H1 (cell line): ENCODE measurements around the gene TAS2R39. TPM values are rescaled to one million over a fixed set of nuclear protein-coding genes. Genes with fewer than 3 reads are reported as not detected.

Experiments used
- CTCF ChIA-PET: fragments of 300-600 bp; sonication (Branson Sonifier 250); formaldehyde crosslinking; loops from one replicate; lab custom pipeline; 2021; ENCODE audit not compliant: partially characterized antibody; lab: Charles Lee
- POLR2A ChIA-PET: fragments of 300-600 bp; sonication (Branson Sonifier 250); formaldehyde crosslinking; loops from one replicate; lab custom pipeline; 2021; ENCODE audit warnings: inconsistent platforms; ENCODE audit not compliant: partially characterized antibody; lab: Charles Lee
- DNase-seq, 2 experiments: peaks; one replicate each; pipeline versions ENCODE4 v3.0.0 to v3.0.0-alpha.2; 2010 to 2022; ENCODE audit warnings: low spot score in 2 of 2, low read depth in 1 of 2, mixed read lengths in 1 of 2
- FAIRE-seq: peaks from 2 replicates; lab custom pipeline; 2011; peaks lifted over from hg19 to GRCh38; lab: Jason Lieb, UNC
- H2AFZ ChIP-seq: 2 replicates; pipeline ENCODE4 v1.8.1; 2012; ENCODE audit warnings: low read length, inconsistent platforms
- H2AK5ac ChIP-seq: 2 replicates; pipeline ENCODE4 v1.6.1; 2013; ENCODE audit warnings: low read depth, low read length
- H2BK120ac ChIP-seq: replicated peaks from 2 replicates; pipeline ENCODE3; 2013; ENCODE audit warnings: low read depth, low read length, inconsistent platforms
- H2BK12ac ChIP-seq: 2 replicates; pipeline ENCODE4 v1.6.1; 2013; ENCODE audit warnings: low read depth, low read length
- H2BK15ac ChIP-seq: 2 replicates; pipeline ENCODE4 v1.6.1; 2013; ENCODE audit warnings: low read length
- H2BK20ac ChIP-seq: 2 replicates; pipeline ENCODE4 v1.6.1; 2013; ENCODE audit warnings: low read length
- H2BK5ac ChIP-seq: 2 replicates; pipeline ENCODE4 v1.6.1; 2013; ENCODE audit warnings: low read depth, low read length
- H3K14ac ChIP-seq: 2 replicates; pipeline ENCODE4 v1.6.1; 2013; ENCODE audit warnings: inconsistent platforms; ENCODE audit not compliant: insufficient read length
- H3K18ac ChIP-seq: 2 replicates; pipeline ENCODE4 v1.6.1; 2013; ENCODE audit warnings: low read length; ENCODE audit errors: extremely low read depth
- H3K23ac ChIP-seq: 2 replicates; pipeline ENCODE4 v1.6.1; 2013; ENCODE audit warnings: inconsistent platforms; ENCODE audit not compliant: insufficient read length
- H3K23me2 ChIP-seq: 2 replicates; pipeline ENCODE4 v1.6.1; 2013; ENCODE audit warnings: low read depth, low read length
- H3K27ac ChIP-seq: 2 replicates; pipeline ENCODE4 v1.6.1; 2011; ENCODE audit warnings: low read depth, low read length, inconsistent platforms
- H3K27me3 ChIP-seq, 4 experiments: replicated peaks in 1 of 4; 1 replicate in 1 of 4; 2 replicates in 3 of 4; pipeline versions ENCODE4 v1.6.1 to v1.8.1; 2011 to 2013; ENCODE audit warnings: low read length in 3 of 4, mild to moderate bottlenecking in 3 of 4, inconsistent platforms in 2 of 4, mixed read lengths in 2 of 4, moderate library complexity in 1 of 4; ENCODE audit not compliant: control insufficient read depth in 3 of 4, insufficient read depth in 3 of 4; ENCODE audit errors: extremely low read depth in 1 of 4
- H3K36me3 ChIP-seq, 4 experiments: 2 replicates each; pipeline versions ENCODE4 v1.6.1 to v1.8.1; 2011 to 2013; ENCODE audit warnings: mild to moderate bottlenecking in 4 of 4, low read length in 3 of 4, moderate library complexity in 2 of 4, control low read depth in 1 of 4, inconsistent platforms in 1 of 4; ENCODE audit not compliant: insufficient read depth in 4 of 4, control insufficient read depth in 2 of 4
- H3K4ac ChIP-seq: replicated peaks from 2 replicates; pipeline ENCODE3; 2013; ENCODE audit warnings: low read length, low read depth, mixed read lengths, inconsistent platforms; ENCODE audit not compliant: insufficient read length
- H3K4me1 ChIP-seq, 4 experiments: replicated peaks in 1 of 4; 1 replicate in 1 of 4; 2 replicates in 3 of 4; pipeline versions ENCODE4 v1.6.1 to v1.8.1; 2011 to 2013; ENCODE audit warnings: low read length in 3 of 4, inconsistent platforms in 2 of 4, mixed read lengths in 1 of 4; ENCODE audit not compliant: insufficient read depth in 4 of 4, control insufficient read depth in 3 of 4
- H3K4me2 ChIP-seq, 2 experiments: 2 replicates each; pipeline versions ENCODE4 v1.6.1 to v1.8.1; 2011 to 2013; ENCODE audit warnings: low read depth in 2 of 2, low read length in 2 of 2, control low read depth in 1 of 2, inconsistent platforms in 1 of 2, mild to moderate bottlenecking in 1 of 2; ENCODE audit not compliant: insufficient read depth in 1 of 2
- H3K4me3 ChIP-seq, 4 experiments: fragments of 200-600, 300-600 bp in 1 of 4; sonication (generic), shearing (Covaris generic), sonication (Bioruptor Twin) in 1 of 4; 2 replicates each; pipeline versions ENCODE4 v1.5.1 to v1.8.1; 2011 to 2016; ENCODE audit warnings: low read length in 4 of 4, low read depth in 3 of 4, control low read depth in 2 of 4, inconsistent platforms in 2 of 4, mild to moderate bottlenecking in 2 of 4, mixed read lengths in 1 of 4, moderate library complexity in 1 of 4; ENCODE audit not compliant: insufficient read depth in 2 of 4; ENCODE audit errors: extremely low read depth in 1 of 4
- H3K56ac ChIP-seq: replicated peaks from 2 replicates; pipeline ENCODE3; 2013; ENCODE audit warnings: low read depth, mild to moderate bottlenecking, mixed read lengths, low read length, inconsistent platforms; ENCODE audit not compliant: insufficient read length
- H3K79me1 ChIP-seq: 2 replicates; pipeline ENCODE4 v1.6.1; 2013; ENCODE audit warnings: low read depth, low read length, control low read depth
- H3K79me2 ChIP-seq, 2 experiments: 2 replicates each; pipeline versions ENCODE4 v1.6.1 to v1.8.1; 2012 to 2013; ENCODE audit warnings: low read length in 2 of 2, mild to moderate bottlenecking in 2 of 2, inconsistent platforms in 1 of 2; ENCODE audit not compliant: insufficient read depth in 2 of 2, control insufficient read depth in 1 of 2
- H3K9ac ChIP-seq, 4 experiments: replicated peaks in 1 of 4; 1 replicate in 1 of 4; 2 replicates in 3 of 4; pipeline versions ENCODE4 v1.6.1 to v1.8.1; 2011 to 2013; ENCODE audit warnings: low read depth in 3 of 4, low read length in 3 of 4, control low read depth in 2 of 4, mild to moderate bottlenecking in 2 of 4, moderate library complexity in 2 of 4, inconsistent platforms in 1 of 4; ENCODE audit errors: extremely low read depth in 1 of 4
- H3K9me3 ChIP-seq, 2 experiments: 2 replicates each; pipeline versions ENCODE4 v1.6.1 to v1.8.1; 2012 to 2013; ENCODE audit warnings: mild to moderate bottlenecking in 2 of 2, moderate library complexity in 2 of 2, control low read depth in 1 of 2, inconsistent platforms in 1 of 2, low read depth in 1 of 2, low read length in 1 of 2, mixed read lengths in 1 of 2; ENCODE audit not compliant: insufficient read depth in 2 of 2
- H4K20me1 ChIP-seq, 2 experiments: replicated peaks in 1 of 2; 2 replicates each; pipeline versions ENCODE3 to v1.8.1; 2011 to 2013; ENCODE audit warnings: inconsistent platforms in 2 of 2, low read length in 2 of 2, mild to moderate bottlenecking in 1 of 2; ENCODE audit not compliant: insufficient read depth in 2 of 2, control insufficient read depth in 1 of 2
- H4K5ac ChIP-seq: 2 replicates; pipeline ENCODE4 v1.6.1; 2013; ENCODE audit warnings: low read length, low read depth, mixed read lengths, inconsistent platforms; ENCODE audit not compliant: insufficient read length
- H4K8ac ChIP-seq: 2 replicates; pipeline ENCODE4 v1.8.0; 2013; ENCODE audit warnings: mild to moderate bottlenecking, moderate library complexity, low read length, inconsistent platforms; ENCODE audit not compliant: insufficient read depth; ENCODE audit errors: extremely low read depth
- H4K91ac ChIP-seq: replicated peaks from 2 replicates; pipeline ENCODE3; 2013; ENCODE audit warnings: low read length, mixed read lengths, inconsistent platforms; ENCODE audit not compliant: insufficient read length
- CBX8 ChIP-seq: fragments of 300-800, 300-1000 bp; sonication (generic); IDR thresholded peaks from 2 replicates; pipeline ENCODE4 v1.7.1; 2016; ENCODE audit warnings: low read depth, low read length, borderline replicate concordance
- NRF1 ChIP-seq: IDR thresholded peaks from 2 replicates; pipeline ENCODE4 v1.6.1; 2011; ENCODE audit warnings: mild to moderate bottlenecking, low read depth, low read length, improper control_type of control experiment
- SRF ChIP-seq: IDR thresholded peaks from 2 replicates; pipeline ENCODE4 v1.6.1; 2011; ENCODE audit warnings: mild to moderate bottlenecking, low read depth, low read length, moderate library complexity
- TAF7 ChIP-seq: optimal IDR thresholded peaks from 2 replicates; pipeline ENCODE3; 2011; ENCODE audit warnings: low read depth, mild to moderate bottlenecking, inconsistent platforms, low read length, moderate library complexity, borderline replicate concordance
- WGBS, 2 experiments: shearing (Covaris generic) in 1 of 2; methylation state at CpG; one replicate each; pipeline versions ENCODE4 v1.1.6 to v1.1.7; 2013 to 2015; ENCODE audit warnings: low lambda C conversion rate in 2 of 2, mixed read lengths in 2 of 2, inconsistent platforms in 1 of 2, low coverage in 1 of 2, missing lambda C conversion rate in 1 of 2; ENCODE audit not compliant: insufficient replicate concordance in 2 of 2, insufficient coverage in 1 of 2, insufficient read length in 1 of 2; ENCODE audit errors: extremely low coverage in 1 of 2, missing lambda C conversion rate in 1 of 2; 5-methylcytosine and 5-hydroxymethylcytosine counted together
- polyA plus RNA-seq, 7 experiments: library from polyadenylated mRNA; depleted of rRNA in 3 of 7; stranded (reverse) in 5 of 7; unstranded in 2 of 7; fragments of >200 nt in 5 of 7; fragments of 200-250 nt in 2 of 7; gene quantifications; 1 replicate in 5 of 7; 2 replicates in 1 of 7; 4 replicates in 1 of 7; pipeline versions ENCODE4 v1.2.1 to v1.2.3, GENCODE V29; 2011 to 2013; ENCODE audit warnings: missing spikeins in 2 of 7, mixed read lengths in 2 of 7
- total RNA-seq: library from RNA; stranded (reverse); fragmentation: NEBNext Ultra II Directional; extraction: Animal tissue kit (Norgen Biotek cat#: 25700); gene quantifications from 2 replicates; pipeline ENCODE4 v1.2.1, GENCODE V29; 2021
- TF ChIP-seq, protein P1 (sequence below): IDR thresholded peaks from 2 replicates; pipeline ENCODE4 v1.6.1; 2011; ENCODE audit warnings: low read length, improper control_type of control experiment

TAS2R39 gene
- total and polyA plus RNA-seq, 2 of the 8 experiments (the other 6 are each of a cell fraction or from before 2014, with no cell fraction given): not detected

DNA sequence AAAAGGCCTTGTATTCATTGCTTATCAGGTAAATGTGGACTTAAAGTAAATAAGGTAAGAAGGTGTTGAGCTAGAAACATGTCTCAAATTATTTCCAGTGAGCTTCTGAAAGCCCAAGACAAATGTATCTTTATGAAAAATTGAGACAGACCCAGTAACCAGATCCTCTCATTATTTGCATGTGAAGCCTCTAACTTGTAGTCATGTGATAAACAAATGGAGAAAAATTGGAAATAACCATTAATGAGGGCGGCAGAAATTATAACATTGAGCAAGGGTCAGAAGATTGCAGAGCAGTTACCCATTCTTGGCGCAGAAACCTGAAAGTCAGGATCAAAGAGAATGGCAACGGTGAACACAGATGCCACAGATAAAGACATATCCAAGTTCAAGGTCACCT lies 38.5 kb downstream of the TAS2R39 start, which contains the start of gene TAS2R40:
TSS of gene TAS2R40 (plus strand) at position 301 of the 400 bp plus-strand sequence. CDS start at position 343, 42 bp downstream.
- Histone ChIP-seq H4K91ac (no peak within 1 kb of the TSS), H3K79me1 (no peaks in the 10 kb centered on the region), H4K5ac (no peak within 1 kb of the TSS), H3K23ac (no peak within 1 kb of the TSS), H4K8ac (no peak within 1 kb of the TSS), H3K4me2 (no peak within 1 kb of the TSS), H3K27me3 (no peaks in the 10 kb centered on the region), H2BK20ac (no peak within 1 kb of the TSS), H2AFZ (no peak within 1 kb of the TSS), H3K4me1 (no peaks in the 10 kb centered on the region), H3K14ac (no peak within 1 kb of the TSS), H3K79me2 (no peaks in the 10 kb centered on the region), H4K20me1 (no peaks in the 10 kb centered on the region), H3K18ac (no peak within 1 kb of the TSS), H2BK120ac (no peak within 1 kb of the TSS), H2BK15ac (no peak within 1 kb of the TSS), H3K9me3 (no peaks in the 10 kb centered on the region), H2AK5ac (no peak within 1 kb of the TSS), H3K4ac (no peak within 1 kb of the TSS), H2BK5ac (no peak within 1 kb of the TSS), H3K23me2 (peaks cover 1% of the 10 kb centered on the region; the same call in 1 of the 2 replicates), H3K9ac (no peak within 1 kb of the TSS), H3K56ac (no peak within 1 kb of the TSS), H3K36me3 (no peaks in the 10 kb centered on the region), H2BK12ac (no peak within 1 kb of the TSS), H3K4me3 (no peak within 1 kb of the TSS), H3K27ac (no peak within 1 kb of the TSS)
- POLR2A ChIA-PET: no interaction called here
- DNase-seq: no peak
- WGBS, 2 experiments: 93% methylated on average over 3 of the region's 3 CpGs; no CpG with 5 or more reads in 1 of the 2 experiments
- no peak for TF ChIP-seq SRF
- no peak for TF ChIP-seq NRF1
- no peak for TF ChIP-seq TAF7
- no peak for TF ChIP-seq CBX8
- TF ChIP-seq, protein P1, sequence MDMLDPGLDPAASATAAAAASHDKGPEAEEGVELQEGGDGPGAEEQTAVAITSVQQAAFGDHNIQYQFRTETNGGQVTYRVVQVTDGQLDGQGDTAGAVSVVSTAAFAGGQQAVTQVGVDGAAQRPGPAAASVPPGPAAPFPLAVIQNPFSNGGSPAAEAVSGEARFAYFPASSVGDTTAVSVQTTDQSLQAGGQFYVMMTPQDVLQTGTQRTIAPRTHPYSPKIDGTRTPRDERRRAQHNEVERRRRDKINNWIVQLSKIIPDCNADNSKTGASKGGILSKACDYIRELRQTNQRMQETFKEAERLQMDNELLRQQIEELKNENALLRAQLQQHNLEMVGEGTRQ: no peak
- FAIRE-seq: no peak
- CTCF ChIA-PET: interaction anchor here (1.2 to 11.2 kb wide), 4 partner anchors 13 to 617 kb away, joined by 3 to 480 read pairs (median 20); no protein-coding TSS in a partner anchor
